Measurements from ENCODE around the gene NPEPPS.

NPEPPS gene

DNA sequence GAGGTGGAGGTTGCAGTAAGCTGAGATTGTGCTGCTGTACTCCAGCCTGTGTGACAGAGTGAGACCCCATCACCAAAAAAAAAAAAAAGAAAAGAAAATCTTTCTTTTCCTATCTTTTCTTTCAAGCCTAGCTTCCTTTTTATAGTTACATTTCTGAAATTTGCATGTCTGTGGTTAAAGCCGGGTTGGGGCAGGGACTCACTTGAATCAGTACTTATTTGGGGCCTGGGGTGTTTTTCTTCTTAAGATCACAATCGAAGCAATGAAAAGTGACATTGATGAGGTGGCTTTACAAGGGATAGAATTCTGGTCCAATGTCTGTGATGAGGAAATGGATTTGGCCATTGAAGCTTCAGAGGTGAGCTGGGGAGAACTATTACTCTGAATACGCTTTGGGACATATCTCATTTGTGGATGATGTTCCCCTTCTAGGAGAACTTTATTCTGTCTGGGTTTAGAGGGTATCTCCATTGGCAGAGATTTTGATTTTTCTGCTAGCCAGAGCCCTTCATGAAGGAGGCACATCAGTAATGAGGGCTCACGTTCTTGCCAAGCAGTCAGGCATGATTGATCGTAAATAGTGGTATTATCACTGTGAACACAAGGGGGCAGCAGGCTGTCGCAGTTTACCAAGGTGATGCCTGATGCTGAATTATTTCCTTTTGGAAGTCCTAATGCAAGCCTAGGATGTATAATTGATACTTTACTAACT is 133.2 kb downstream of the NPEPPS start:
- no peak overlapping the region for H3K4me3 ChIP-seq (ENCODE audit: low read depth, low read length)

DNA sequence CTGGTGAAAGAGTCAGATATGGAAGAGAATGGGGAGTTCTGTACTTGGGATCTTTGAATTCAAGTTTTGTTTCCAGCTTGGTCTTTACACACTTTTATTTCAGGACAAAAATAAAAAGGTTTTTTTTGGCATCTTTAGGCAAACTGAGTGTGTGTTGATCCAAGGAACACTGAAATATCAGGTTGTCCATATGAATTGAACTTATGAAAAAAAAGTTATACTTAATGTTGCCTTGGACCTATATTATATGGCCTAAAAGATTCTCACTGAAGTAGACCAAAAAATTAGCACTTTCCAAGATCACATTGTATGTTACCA is 133.7 kb downstream of the NPEPPS start:
- no peak overlapping the region for H3K4me3 ChIP-seq (ENCODE audit: low read depth, low read length)

DNA sequence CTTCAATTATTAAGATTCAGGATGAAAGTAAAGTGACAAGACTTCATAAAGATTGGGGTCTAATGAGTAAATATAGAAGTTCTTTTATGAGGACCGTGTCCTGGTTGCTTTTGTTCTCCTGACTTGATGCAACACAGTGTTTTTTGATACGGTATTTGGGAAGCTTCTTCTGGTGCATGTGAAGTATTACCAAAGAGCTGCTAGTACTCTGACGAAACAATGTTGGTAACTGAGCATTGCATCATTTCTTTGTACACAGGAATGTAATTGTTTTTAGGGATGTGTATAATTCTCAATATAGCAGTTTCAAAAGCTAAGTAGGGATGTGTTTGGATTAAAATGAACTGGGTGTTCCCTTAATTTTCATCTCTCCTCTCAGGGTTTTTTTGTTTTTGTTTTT is 134.7 kb downstream of the NPEPPS start:
- no peak overlapping the region for H3K4me3 ChIP-seq (ENCODE audit: low read depth, low read length)

DNA sequence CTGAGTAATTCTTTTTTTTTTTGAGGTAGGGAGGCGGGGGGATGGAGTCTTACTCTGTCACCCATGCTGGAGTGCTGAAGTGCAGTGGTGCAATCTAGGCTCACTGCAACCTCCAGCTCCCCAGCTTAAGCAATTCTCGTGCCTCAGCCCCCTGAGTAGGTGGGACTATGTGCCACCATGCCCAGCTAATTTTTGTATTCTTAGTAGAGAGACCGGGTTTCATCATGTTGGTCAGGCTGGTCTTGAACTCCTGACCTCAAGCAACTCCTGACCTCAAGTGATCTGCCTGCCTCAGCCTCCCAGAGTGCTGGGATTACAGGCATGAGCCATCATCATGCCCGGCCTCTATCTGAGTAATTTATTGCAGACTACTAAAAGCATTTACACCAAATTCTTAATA is 138.2 kb downstream of the NPEPPS start:
- H3K4me3 ChIP-seq (ENCODE audit: low read depth, low read length) = no peak overlapping the region

DNA sequence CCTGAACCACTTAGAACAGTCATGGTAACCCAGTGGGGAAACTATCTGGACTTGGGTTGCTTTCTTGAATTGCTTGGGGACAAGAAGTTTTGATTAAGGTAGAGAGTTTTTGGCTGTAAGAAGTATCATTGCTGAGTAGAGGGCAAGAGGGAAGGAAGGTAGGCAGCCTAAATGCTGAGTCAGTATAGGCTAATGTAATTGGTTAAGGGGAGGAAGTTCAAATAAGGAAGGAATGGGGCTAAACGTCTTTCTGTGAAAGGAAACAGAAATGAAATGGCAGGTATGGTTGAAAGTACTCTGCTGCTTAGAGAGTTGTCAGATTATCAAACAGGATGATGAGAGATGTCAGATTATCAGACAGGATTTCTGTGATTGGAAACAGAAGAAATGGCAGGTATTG is 139.2 kb downstream of the NPEPPS start:
- no peak overlapping the region for H3K4me3 ChIP-seq (ENCODE audit: low read depth, low read length)

Measured in iPS-11a (cell line).